ENCODE results near the gene NTNG1. TPM values are rescaled to one million over a fixed set of nuclear protein-coding genes. Genes with fewer than 3 reads are reported as not detected.

The NTNG1 gene
- total and polyA plus RNA-seq, 2 of the 13 experiments (the other 11 are each of a cell fraction or from before 2014, with no cell fraction given), result not detected

GRCh38 chr1:107220036-107220435, 79.2 kb downstream of the NTNG1 start:
- WGBS (ENCODE audit: low lambda C conversion rate), result no CpG with 5 or more reads among the region's 1 CpG
- no peak overlapping the region for H3K27ac ChIP-seq (ENCODE audit: extremely low read length, insufficient read depth, low read length)
- ChIA-PET CTCF (ENCODE audit: low intra/inter-chr PET ratio, low total read pairs) (no interaction called here), POLR2A (no interaction called here)
- TF ChIP-seq SIX1 (CRISPR knock-in tag; IDR thresholded peaks at IDR 0.05; ENCODE audit: borderline replicate concordance), result no peak
- TF ChIP-seq TSC22D2 (CRISPR knock-in tag; IDR thresholded peaks at IDR 0.05; ENCODE audit: borderline replicate concordance), result no peak
- TF ChIP-seq ZNF224 (CRISPR knock-in tag; IDR thresholded peaks at IDR 0.05), result no peak
- H3K27me3 ChIP-seq (ENCODE audit: control insufficient read depth in 1 of 2, insufficient read depth in 2 of 2, low read length in 2 of 2), result no peaks in the 10 kb centered on the region
- H3K9me3 ChIP-seq (ENCODE audit: low read length), result peaks cover 12% of the 10 kb centered on the region; the same call in 1 of the 2 replicates
- H3K4me2 ChIP-seq (ENCODE audit: low read depth, low read length), result no peak overlapping the region
- no peak overlapping the region for H2AFZ ChIP-seq (ENCODE audit: low read length)
- H4K20me1 ChIP-seq (ENCODE audit: insufficient read depth, low read length), result no peaks in the 10 kb centered on the region
- H3K36me3 ChIP-seq (replicated peaks in 1 of 2; ENCODE audit: control insufficient read depth in 1 of 2, insufficient read depth in 2 of 2, low read length in 2 of 2), result no peaks in the 10 kb centered on the region
- no peak overlapping the region for H3K4me3 ChIP-seq (replicated peaks in 1 of 3; ENCODE audit: insufficient read depth in 1 of 3, low read depth in 2 of 3, low read length in 3 of 3)
- in situ Hi-C loops (cut with HindIII; ENCODE audit: extremely low pct_ligation_motif_present, low pct_unique_long_range_greater_than_20kb), result no loop called here
- H3K4me1 ChIP-seq (ENCODE audit: insufficient read depth, low read length), result no peaks in the 10 kb centered on the region
- no peak overlapping the region for H3K9ac ChIP-seq (ENCODE audit: insufficient read depth, low read depth, low read length)
- DNase-seq (ENCODE audit: low spot score), result no peak
- FAIRE-seq, result no peak
- intact Hi-C loops (cut with micrococcal nuclease; ENCODE audit: unreplicated experiment), result no loop called here
- no peak for ATAC-seq
- no peaks in the 10 kb centered on the region for H3K79me2 ChIP-seq (ENCODE audit: insufficient read depth, low read length)
- no TSS peak for BruUV-seq (replicated peaks)

- H4K20me1 ChIP-seq (ENCODE audit: insufficient read depth, low read length), result no peaks in the 10 kb centered on the region
- WGBS (ENCODE audit: low lambda C conversion rate), result 0% methylated on average over 1 of the region's 1 CpG
- no peak overlapping the region for H3K4me3 ChIP-seq (replicated peaks in 1 of 3; ENCODE audit: insufficient read depth in 1 of 3, low read depth in 2 of 3, low read length in 3 of 3)
- ATAC-seq (no peak), FAIRE-seq (no peak), DNase-seq (ENCODE audit: low spot score) (no peak)
- no peaks in the 10 kb centered on the region for H3K79me2 ChIP-seq (ENCODE audit: insufficient read depth, low read length)
- no peaks in the 10 kb centered on the region for H3K27me3 ChIP-seq (ENCODE audit: control insufficient read depth in 1 of 2, insufficient read depth in 2 of 2, low read length in 2 of 2)
- H2AFZ ChIP-seq (ENCODE audit: low read length), result no peak overlapping the region
- POLR2A ChIA-PET, result no interaction called here
- TF ChIP-seq NFIB (CRISPR knock-in tag; IDR thresholded peaks at IDR 0.05; ENCODE audit: borderline replicate concordance) (no peak), ZNF597 (CRISPR knock-in tag; IDR thresholded peaks at IDR 0.05) (no peak), ZNF333 (CRISPR knock-in tag; IDR thresholded peaks at IDR 0.05; ENCODE audit: borderline replicate concordance) (no peak), ASH2L (IDR thresholded peaks at IDR 0.05; ENCODE audit: insufficient read length, low read depth, low read length) (no peak), RBAK (CRISPR knock-in tag; IDR thresholded peaks at IDR 0.05) (no peak), FLYWCH1 (CRISPR knock-in tag; IDR thresholded peaks at IDR 0.05) (no peak)
- in situ Hi-C loops (cut with HindIII; ENCODE audit: extremely low pct_ligation_motif_present, low pct_unique_long_range_greater_than_20kb) (no loop called here), intact Hi-C loops (cut with micrococcal nuclease; ENCODE audit: unreplicated experiment) (no loop called here)
- no peaks in the 10 kb centered on the region for H3K36me3 ChIP-seq (replicated peaks in 1 of 2; ENCODE audit: control insufficient read depth in 1 of 2, insufficient read depth in 2 of 2, low read length in 2 of 2)
- H3K27ac ChIP-seq (ENCODE audit: extremely low read length, insufficient read depth, low read length), result no peak overlapping the region
- no peak overlapping the region for H3K4me2 ChIP-seq (ENCODE audit: low read depth, low read length)
- H3K9ac ChIP-seq (ENCODE audit: insufficient read depth, low read depth, low read length), result no peak overlapping the region
- H3K4me1 ChIP-seq (ENCODE audit: insufficient read depth, low read length), result no peaks in the 10 kb centered on the region
- BruUV-seq (replicated peaks), result no TSS peak
- H3K9me3 ChIP-seq (ENCODE audit: low read length), result no peaks in the 10 kb centered on the region
- CTCF ChIA-PET (ENCODE audit: low intra/inter-chr PET ratio, low total read pairs), result no interaction called here
Observed at GRCh38 chr1:107225706-107226105, 84.9 kb downstream of the NTNG1 start.
